PC-3 (cell line): Measurements from ENCODE around the gene RAX2. TPM values are rescaled to one million over a fixed set of nuclear protein-coding genes. Genes with fewer than 3 reads are reported as not detected.

Experiments used
- ATAC-seq: fragments of 200-7000 bp; cut with Tn5 transposase; 2 replicates; pipeline ENCODE4 v1.9.1; 2020; ENCODE audit warnings: mild to moderate bottlenecking, moderate library complexity
- BruUV-seq: library from RNA; stranded (reverse); fragments of 400-500 nt; replicated peaks from 2 replicates; lab custom pipeline; 2021; lab: Mats Ljungman, UMichigan
- CTCF ChIA-PET: fragments of 300-600 bp; sonication (Branson Sonifier 250); formaldehyde crosslinking; loops from one replicate; lab custom pipeline; 2022; ENCODE audit warnings: antibody characterized with exemption; lab: Charles Lee
- POLR2A ChIA-PET: fragments of 300-600 bp; sonication (Branson Sonifier 250); formaldehyde crosslinking; loops from one replicate; lab custom pipeline; 2022; ENCODE audit warnings: antibody characterized with exemption; ENCODE audit not compliant: unreplicated experiment; lab: Charles Lee
- DNase-seq: peaks from one replicate; pipeline ENCODE4 v3.0.0-alpha.2; 2015
- H2AFZ ChIP-seq: fragments of 300-600 bp; sonication (generic); 2 replicates; pipeline ENCODE4 v1.6.0; 2016; ENCODE audit warnings: antibody characterized with exemption, low read length
- H3F3A ChIP-seq: fragments of 300-600 bp; sonication (generic); one replicate; pipeline ENCODE4 v1.6.0; 2017; ENCODE audit warnings: antibody characterized with exemption, low read length, control low read depth, mild to moderate bottlenecking; ENCODE audit not compliant: unreplicated experiment
- H3K27ac ChIP-seq: fragments of 300-600 bp; sonication (generic); 2 replicates; pipeline ENCODE4 v1.5.1; 2016; ENCODE audit warnings: mild to moderate bottlenecking, low read length
- H3K27me3 ChIP-seq: fragments of 300-600 bp; sonication (generic); 2 replicates; pipeline ENCODE4 v1.6.1; 2016; ENCODE audit warnings: low read length, mixed read lengths
- H3K36me3 ChIP-seq: fragments of 300-600 bp; sonication (generic); 2 replicates; pipeline ENCODE4 v1.6.1; 2016; ENCODE audit warnings: low read depth, mixed run types, low read length, mixed read lengths
- H3K4me1 ChIP-seq: fragments of 300-600 bp; sonication (generic); 2 replicates; pipeline ENCODE4 v1.5.1; 2016; ENCODE audit warnings: low read length; ENCODE audit not compliant: insufficient read depth
- H3K4me2 ChIP-seq: fragments of 300-600 bp; sonication (generic); 2 replicates; pipeline ENCODE4 v1.6.0; 2016; ENCODE audit warnings: low read length
- H3K4me3 ChIP-seq: fragments of 300-600 bp; sonication (generic); 2 replicates; pipeline ENCODE4 v1.5.1; 2016; ENCODE audit warnings: mild to moderate bottlenecking, low read length, mixed read lengths
- H3K79me2 ChIP-seq: fragments of 300-600 bp; sonication (generic); 2 replicates; pipeline ENCODE4 v1.6.1; 2017; ENCODE audit warnings: low read length, mixed read lengths
- H3K9ac ChIP-seq: fragments of 300-600 bp; sonication (generic); 2 replicates; pipeline ENCODE4 v1.6.0; 2016; ENCODE audit warnings: mild to moderate bottlenecking, low read length
- H3K9me2 ChIP-seq: fragments of 300-600 bp; sonication (generic); replicated peaks from 2 replicates; pipeline ENCODE4 v1.6.1; 2016; ENCODE audit warnings: mixed run types, low read length, mixed read lengths
- H3K9me3 ChIP-seq: fragments of 300-600 bp; sonication (generic); 2 replicates; pipeline ENCODE4 v1.6.1; 2016; ENCODE audit warnings: low read length, mixed read lengths
- H4K20me1 ChIP-seq: fragments of 300-600 bp; sonication (generic); 2 replicates; pipeline ENCODE4 v1.6.1; 2016; ENCODE audit warnings: low read length, mixed read lengths
- CTCF ChIP-seq: fragments of 300-600 bp; sonication (generic); conservative IDR thresholded peaks from 2 replicates; pipeline ENCODE4 v1.5.1; 2017; ENCODE audit warnings: antibody characterized with exemption, low read depth, mild to moderate bottlenecking, low read length
- EZH2 ChIP-seq: fragments of 300-600 bp; sonication (generic); IDR thresholded peaks from one replicate; pipeline ENCODE4 v1.6.1; 2017; ENCODE audit warnings: antibody characterized with exemption, mild to moderate bottlenecking, low read length; ENCODE audit not compliant: unreplicated experiment
- EZH2phosphoT487 ChIP-seq: fragments of 300-600 bp; sonication (generic); IDR thresholded peaks from 2 replicates; pipeline ENCODE4 v1.6.1; 2018; ENCODE audit warnings: mild to moderate bottlenecking, antibody characterized with exemption, low read length, borderline replicate concordance
- intact Hi-C: fragments of 100-400 bp; cut with micrococcal nuclease; formaldehyde crosslinking; loops from 2 replicates; pipeline ENCODE4 v1.9.0; 2023
- total RNA-seq: library from RNA; depleted of rRNA; stranded (reverse); fragments of >200 nt; gene quantifications from 2 replicates; pipeline ENCODE4 v1.2.3, GENCODE V29; 2014

RAX2 gene
- total RNA-seq, 1 experiment from 2014 or later = not detected

DNA sequence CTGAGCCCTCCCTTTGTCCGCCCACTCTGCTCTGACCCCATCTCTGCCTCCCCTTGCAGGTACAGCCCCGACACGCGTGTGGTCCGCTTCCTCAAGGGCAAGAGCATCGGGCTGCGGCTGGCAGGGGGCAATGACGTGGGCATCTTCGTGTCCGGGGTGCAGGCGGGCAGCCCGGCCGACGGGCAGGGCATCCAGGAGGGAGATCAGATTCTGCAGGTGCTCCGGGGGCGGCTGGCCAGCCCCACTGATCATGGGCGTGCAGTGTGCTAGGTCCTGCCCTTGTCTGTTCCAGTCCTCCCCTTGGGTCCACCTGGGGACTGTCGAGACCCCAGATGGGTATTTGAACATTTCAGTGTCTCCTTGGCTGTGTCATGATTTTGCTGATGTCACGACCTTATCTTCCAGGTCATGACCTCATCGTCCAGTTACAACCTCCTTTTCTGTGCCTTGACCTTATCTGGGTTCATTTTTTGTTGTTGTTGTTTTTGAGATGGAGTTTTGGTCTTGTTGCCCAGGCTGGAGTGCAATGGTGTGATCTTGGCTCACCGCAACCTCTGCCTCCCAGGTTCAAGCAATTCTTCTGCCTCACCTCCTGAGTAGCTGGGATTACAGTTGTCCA lies 35.8 kb downstream of the RAX2 start:
- Histone ChIP-seq H3K4me2 (no peak overlapping the region), H3K4me3 (no peak overlapping the region), H3K9ac (no peak overlapping the region), H2AFZ (no peak overlapping the region), H3K27me3 (no peaks in the 10 kb centered on the region), H3K4me1 (no peaks in the 10 kb centered on the region), H3K9me3 (no peaks in the 10 kb centered on the region), H4K20me1 (no peaks in the 10 kb centered on the region), H3K27ac (no peak overlapping the region), H3F3A (no peaks in the 10 kb centered on the region), H3K9me2 (no peaks in the 10 kb centered on the region), H3K79me2 (no peaks in the 10 kb centered on the region), H3K36me3 (no peaks in the 10 kb centered on the region)
- ATAC-seq = no peak
- BruUV-seq = no TSS peak
- ChIA-PET POLR2A (no interaction called here), CTCF (no interaction called here)
- no peak for DNase-seq
- intact Hi-C loops = no loop called here
- TF ChIP-seq EZH2phosphoT487 (no peak), EZH2 (no peak), CTCF (no peak)

- Histone ChIP-seq H3K79me2 (no peaks in the 10 kb centered on the region), H3K9me2 (no peaks in the 10 kb centered on the region), H3K4me3 (no peak overlapping the region), H3F3A (no peaks in the 10 kb centered on the region), H3K4me1 (no peaks in the 10 kb centered on the region), H3K9me3 (no peaks in the 10 kb centered on the region), H3K4me2 (no peak overlapping the region), H3K27me3 (no peaks in the 10 kb centered on the region), H3K9ac (no peak overlapping the region), H3K36me3 (no peaks in the 10 kb centered on the region), H3K27ac (no peak overlapping the region), H2AFZ (no peak overlapping the region), H4K20me1 (no peaks in the 10 kb centered on the region)
- ChIA-PET POLR2A (no interaction called here), CTCF (no interaction called here)
- ATAC-seq = no peak
- no peak for DNase-seq
- intact Hi-C loops = no loop called here
- BruUV-seq = no TSS peak
- TF ChIP-seq EZH2 (no peak), EZH2phosphoT487 (no peak), CTCF (no peak)
Measured at GRCh38 chr19:3734310-3734600, 37.8 kb downstream of the RAX2 start.

GRCh38 chr19:3733549-3734309 lies 38.3 kb downstream of the RAX2 start:
- no peak overlapping the region for H3K4me3 ChIP-seq
- no peaks in the 10 kb centered on the region for H4K20me1 ChIP-seq
- H3F3A ChIP-seq = no peaks in the 10 kb centered on the region
- H3K4me1 ChIP-seq = no peaks in the 10 kb centered on the region
- no peaks in the 10 kb centered on the region for H3K79me2 ChIP-seq
- POLR2A ChIA-PET = no interaction called here
- TF ChIP-seq EZH2phosphoT487 = no peak
- no peak for TF ChIP-seq CTCF
- no peak for TF ChIP-seq EZH2
- no peak overlapping the region for H3K4me2 ChIP-seq
- BruUV-seq = no TSS peak
- no peak overlapping the region for H2AFZ ChIP-seq
- no peaks in the 10 kb centered on the region for H3K9me3 ChIP-seq
- H3K36me3 ChIP-seq = no peaks in the 10 kb centered on the region
- intact Hi-C loops = no loop called here
- no peaks in the 10 kb centered on the region for H3K9me2 ChIP-seq
- DNase-seq = no peak
- no peak overlapping the region for H3K27ac ChIP-seq
- CTCF ChIA-PET = no interaction called here
- no peak overlapping the region for H3K9ac ChIP-seq
- no peaks in the 10 kb centered on the region for H3K27me3 ChIP-seq
- ATAC-seq = no peak
